Mucosa of stomach (tissue), 1 donor: Measurements from ENCODE around the gene FAF1.
A peak's percentile ranks its signal among the peaks of the same experiment; 100 is the strongest.
"Not testable (repeated sequence)": the region's sequence is repeated elsewhere in the genome, so short reads cannot be mapped to it uniquely, and the experiment has no call there.

Experiments
- H3K27me3 ChIP-seq: one replicate; pipeline ENCODE4 v1.7.0; 2013; ENCODE audit warnings: mild to moderate bottlenecking, low read length; ENCODE audit not compliant: control insufficient read depth, insufficient read depth
- H3K36me3 ChIP-seq: one replicate; pipeline ENCODE4 v1.7.0; 2013; ENCODE audit warnings: low read length; ENCODE audit not compliant: control insufficient read depth, insufficient read depth
- H3K4me1 ChIP-seq: one replicate; pipeline ENCODE4 v1.7.0; 2013; ENCODE audit warnings: mild to moderate bottlenecking, low read length; ENCODE audit not compliant: control insufficient read depth, insufficient read depth
- H3K4me3 ChIP-seq: one replicate; pipeline ENCODE4 v1.7.0; 2013; ENCODE audit warnings: low read length
- H3K9ac ChIP-seq: one replicate; pipeline ENCODE4 v1.7.0; 2013; ENCODE audit warnings: mild to moderate bottlenecking, low read length, moderate library complexity
- H3K9me3 ChIP-seq: one replicate; pipeline ENCODE4 v1.7.0; 2013; ENCODE audit warnings: mild to moderate bottlenecking, low read length, moderate library complexity; ENCODE audit not compliant: control insufficient read depth
- donor health status: Pancreatic carcinoma.

Gene FAF1

GRCh38 chr1:50968821-50969610 is 8.9 kb upstream of the FAF1 start:
- peak overlapping the region; percentile 92 for H3K9ac ChIP-seq

GRCh38 chr1:50968158-50968820 is 8.2 kb upstream of the FAF1 start:
- Histone ChIP-seq H3K36me3 (no peaks in the 10 kb centered on the region), H3K27me3 (no peaks in the 10 kb centered on the region), H3K4me3 (peak overlapping the region; percentile 93), H3K9ac (peak overlapping the region; percentile 92), H3K4me1 (no peaks in the 10 kb centered on the region), H3K9me3 (no peaks in the 10 kb centered on the region)

More at GRCh38 chr1:50968821-50969610, 8.9 kb upstream of the FAF1 start:
- H3K9me3 ChIP-seq = no peaks in the 10 kb centered on the region
- H3K36me3 ChIP-seq = no peaks in the 10 kb centered on the region
- no peaks in the 10 kb centered on the region for H3K4me1 ChIP-seq
- H3K4me3 ChIP-seq = peak overlapping the region; percentile 93
- H3K27me3 ChIP-seq = no peaks in the 10 kb centered on the region

GRCh38 chr1:50967416-50968157 is 7.5 kb upstream of the FAF1 start:
- Histone ChIP-seq H3K9ac (peak overlapping the region; percentile 92), H3K9me3 (no peaks in the 10 kb centered on the region), H3K27me3 (no peaks in the 10 kb centered on the region), H3K4me1 (no peaks in the 10 kb centered on the region), H3K4me3 (peak overlapping the region; percentile 93), H3K36me3 (no peaks in the 10 kb centered on the region)

- Histone ChIP-seq H3K4me3 (peak overlapping the region; percentile 93), H3K36me3 (no peaks in the 10 kb centered on the region), H3K4me1 (no peaks in the 10 kb centered on the region), H3K27me3 (no peaks in the 10 kb centered on the region), H3K9ac (no peak overlapping the region), H3K9me3 (no peaks in the 10 kb centered on the region)
Measured at GRCh38 chr1:50966991-50967390, 6.9 kb upstream of the FAF1 start.

- Histone ChIP-seq H3K4me1 (no peaks in the 10 kb centered on the region), H3K9ac (no peak overlapping the region), H3K4me3 (no peak overlapping the region), H3K36me3 (no peaks in the 10 kb centered on the region), H3K27me3 (no peaks in the 10 kb centered on the region), H3K9me3 (no peaks in the 10 kb centered on the region)
Measured at GRCh38 chr1:50964863-50965262, 4.8 kb upstream of the FAF1 start.

- Histone ChIP-seq H3K9me3 (no peaks in the 10 kb centered on the region), H3K9ac (peak overlapping the region; percentile 65), H3K27me3 (no peaks in the 10 kb centered on the region), H3K4me1 (no peaks in the 10 kb centered on the region), H3K36me3 (no peaks in the 10 kb centered on the region), H3K4me3 (peak overlapping the region; percentile 75)
Measured at GRCh38 chr1:50959303-50959912, 659 bp downstream of the FAF1 start.

- H3K36me3 ChIP-seq = no peaks in the 10 kb centered on the region
- H3K4me1 ChIP-seq = no peaks in the 10 kb centered on the region
- no peak overlapping the region for H3K9ac ChIP-seq
- no peaks in the 10 kb centered on the region for H3K27me3 ChIP-seq
- H3K4me3 ChIP-seq = no peak overlapping the region
- H3K9me3 ChIP-seq = no peaks in the 10 kb centered on the region
Measured at GRCh38 chr1:50955116-50955515, 5.0 kb downstream of the FAF1 start.

GRCh38 chr1:50952566-50952965 is 7.5 kb downstream of the FAF1 start:
- not testable (repeated sequence) for H3K27me3 ChIP-seq, H3K9ac ChIP-seq, H3K4me3 ChIP-seq, H3K4me1 ChIP-seq, H3K9me3 ChIP-seq, H3K36me3 ChIP-seq

GRCh38 chr1:50950396-50950795 is 9.7 kb downstream of the FAF1 start:
- no peaks in the 10 kb centered on the region for H3K9me3 ChIP-seq
- H3K27me3 ChIP-seq = no peaks in the 10 kb centered on the region
- no peak overlapping the region for H3K9ac ChIP-seq
- no peaks in the 10 kb centered on the region for H3K36me3 ChIP-seq
- H3K4me3 ChIP-seq = no peak overlapping the region
- H3K4me1 ChIP-seq = no peaks in the 10 kb centered on the region

- Histone ChIP-seq H3K9ac (no peak overlapping the region), H3K36me3 (no peaks in the 10 kb centered on the region), H3K4me1 (peaks cover under 1% of the 10 kb centered on the region), H3K9me3 (no peaks in the 10 kb centered on the region), H3K27me3 (no peaks in the 10 kb centered on the region), H3K4me3 (no peak overlapping the region)
Measured at GRCh38 chr1:50949286-50949982, 10.6 kb downstream of the FAF1 start.

GRCh38 chr1:50942334-50942733 is 17.7 kb downstream of the FAF1 start:
- Histone ChIP-seq H3K27me3 (no peaks in the 10 kb centered on the region), H3K4me1 (peaks cover 15% of the 10 kb centered on the region), H3K4me3 (no peak overlapping the region), H3K9me3 (no peaks in the 10 kb centered on the region), H3K36me3 (no peaks in the 10 kb centered on the region), H3K9ac (no peak overlapping the region)
